IPS DF 4.7 (cell line): ENCODE results near the gene MAP7D3.
"Not testable (repeated sequence)": the region's sequence is repeated elsewhere in the genome, so short reads cannot be mapped to it uniquely, and the experiment has no call there.

Experiments used
- DNase-seq: peaks from one replicate; pipeline ENCODE4 v3.0.0-alpha.2; 2013; ENCODE audit warnings: low spot score; ENCODE audit errors: extremely low read depth

The MAP7D3 gene

GRCh38 chrX:136250191-136251040, 784 bp downstream of the MAP7D3 start:
- DNase-seq, result no peak

- DNase-seq, result no peak
Measured at GRCh38 chrX:136246201-136246600, 5.0 kb downstream of the MAP7D3 start.

GRCh38 chrX:136237849-136238248, 13.4 kb downstream of the MAP7D3 start:
- DNase-seq, result not testable (repeated sequence)

- DNase-seq, result no peak
Measured at GRCh38 chrX:136237074-136237473, 14.1 kb downstream of the MAP7D3 start.

- no peak for DNase-seq
Measured at GRCh38 chrX:136228839-136229207, 22.4 kb downstream of the MAP7D3 start.

GRCh38 chrX:136227948-136228838, 23.0 kb downstream of the MAP7D3 start:
- no peak for DNase-seq

GRCh38 chrX:136227074-136227473, 24.1 kb downstream of the MAP7D3 start:
- no peak for DNase-seq

GRCh38 chrX:136221851-136222513, 29.2 kb downstream of the MAP7D3 start:
- no peak for DNase-seq

GRCh38 chrX:136220951-136221350, 30.2 kb downstream of the MAP7D3 start:
- DNase-seq, result no peak

GRCh38 chrX:136220540-136220939, 30.7 kb downstream of the MAP7D3 start:
- DNase-seq, result no peak

GRCh38 chrX:136219893-136220292, 31.3 kb downstream of the MAP7D3 start:
- no peak for DNase-seq

- no peak for DNase-seq
Measured at GRCh38 chrX:136215559-136215958, 35.6 kb downstream of the MAP7D3 start.

- no peak for DNase-seq
Measured at GRCh38 chrX:136214551-136214950, 36.6 kb downstream of the MAP7D3 start.

GRCh38 chrX:136212557-136213111, 38.6 kb downstream of the MAP7D3 start:
- no peak for DNase-seq

GRCh38 chrX:136211766-136212556, 39.2 kb downstream of the MAP7D3 start:
- DNase-seq, result no peak

GRCh38 chrX:136210806-136211205, 40.4 kb downstream of the MAP7D3 start:
- no peak for DNase-seq

GRCh38 chrX:136210243-136210642, 41.0 kb downstream of the MAP7D3 start:
- DNase-seq, result no peak

- DNase-seq, result no peak
Measured at GRCh38 chrX:136209751-136210150, 41.4 kb downstream of the MAP7D3 start.

- no peak for DNase-seq
Measured at GRCh38 chrX:136209016-136209738, 42.0 kb downstream of the MAP7D3 start.

- DNase-seq, result no peak
Measured at GRCh38 chrX:136207546-136207945, 43.7 kb downstream of the MAP7D3 start.
